Adrenal gland (tissue), 12 donors: ENCODE measurements around the gene MC1R. TPM values are rescaled to one million over a fixed set of nuclear protein-coding genes. Genes with fewer than 3 reads are reported as not detected.
A peak's percentile ranks its signal among the peaks of the same experiment; 100 is the strongest.

ENCODE experiments used
- DNase-seq, 7 donors: peaks; one replicate each; pipeline ENCODE4 v3.0.0-alpha.2; 2019 to 2020
- H3K27ac ChIP-seq, 5 donors: fragments of 200-600 bp; sonication (generic) in 4 of 5; 1 replicate in 3 of 5; 2 replicates in 2 of 5; pipeline versions ENCODE4 v1.5.1 to v1.8.0; 2016 to 2020; ENCODE audit warnings: mild to moderate bottlenecking in 1 of 5
- H3K27me3 ChIP-seq: fragments of 200-600 bp; 2 replicates; pipeline ENCODE4 v1.8.0; 2021
- H3K36me3 ChIP-seq, 2 donors: fragments of 200-600 bp; replicated peaks in 1 of 2; 1 replicate in 1 of 2; 2 replicates in 1 of 2; pipeline versions ENCODE4 v1.5.1 to v1.8.0; 2018 to 2022
- H3K4me1 ChIP-seq, 2 donors: fragments of 200-600 bp; replicated peaks in 1 of 2; 1 replicate in 1 of 2; 2 replicates in 1 of 2; pipeline versions ENCODE4 v1.5.1 to v1.8.0; 2018 to 2021
- H3K4me3 ChIP-seq, 4 donors: fragments of 200-600 bp; sonication (generic) in 3 of 4; one replicate each; pipeline ENCODE4 v1.5.1; 2016 to 2018
- H3K9me3 ChIP-seq, 3 donors: fragments of 200-600 bp; sonication (generic) in 1 of 3; replicated peaks in 1 of 3; 1 replicate in 2 of 3; 2 replicates in 1 of 3; pipeline versions ENCODE4 v1.5.1 to v1.8.0; 2016 to 2021
- POLR2A ChIP-seq, 2 donors: fragments of 450-650 bp; IDR thresholded peaks; one replicate each; pipeline ENCODE4 v1.6.1; 2017; ENCODE audit warnings: antibody characterized with exemption in 2 of 2, mild to moderate bottlenecking in 2 of 2, moderate library complexity in 1 of 2
- WGBS, 4 donors: extraction: QIAGEN DNeasy Blood & Tissue Kit in 2 of 4; methylation state at CpG; one replicate each; pipeline versions ENCODE4 v1.1.5 to v1.1.7; 2013 to 2017; 5-methylcytosine and 5-hydroxymethylcytosine counted together
- intact Hi-C, 2 donors: fragments of 100-400 bp; cut with DNase I; formaldehyde crosslinking; loops; one replicate each; pipeline versions ENCODE4 v1.14.1 to v1.15.0; 2022 to 2023
- polyA plus RNA-seq, 3 donors: library from polyadenylated mRNA; stranded (reverse); fragments of 200-250 nt in 2 of 3; fragments of 350-450 nt in 1 of 3; fragmentation: Illumina TruSeq in 1 of 3; extraction: RNeasy Lipid Tissue Mini Kit (QIAGEN cat#74804) in 1 of 3; gene quantifications; one replicate each; pipeline ENCODE4 v1.2.3, GENCODE V29; 2013 to 2014
- total RNA-seq, 9 donors: library from RNA; depleted of rRNA in 4 of 9; stranded (reverse); fragments of >200 nt in 4 of 9; fragments of 120-200 nt in 1 of 9; fragmentation: NEBNext Ultra II Directional in 1 of 9; extraction: Animal tissue kit (Norgen Biotek cat#: 25700) in 1 of 9; gene quantifications; one replicate each; pipeline versions ENCODE4 v1.1.0 to v1.2.4, GENCODE V29; 2013 to 2023
- TF ChIP-seq, protein P1 (sequence below), 6 experiments: fragments of 450-650 bp in 4 of 6; fragments of 200-600 bp in 2 of 6; sonication (generic) in 1 of 6; IDR thresholded peaks; 1 replicate in 5 of 6; 2 replicates in 1 of 6; pipeline versions ENCODE4 v1.5.1 to v1.8.0; 2016 to 2021; ENCODE audit warnings: antibody characterized with exemption in 6 of 6, mild to moderate bottlenecking in 2 of 6, moderate library complexity in 1 of 6
- donor health status: healthy with polysubstance abuse.
- donor health status: Bipolar disorder and iron deficiency.
- donor health status: DM: yes; HTN: yes; CAD: no.
- donor health status: DM: no; HTN: no; CAD: no.
- donor health status: DM: no; HTN: no; CAD: no.
- donor health status: DM: yes; HTN: yes; CAD: no.

MC1R gene
- total and polyA plus RNA-seq, 12 donors: 0.55 to 20.4 (median 6.2) TPM

GRCh38 chr16:89923640-89924296 is 5.1 kb downstream of the MC1R start:
- no peaks in the 10 kb centered on the region for H3K9me3 ChIP-seq
- H3K27ac ChIP-seq: peak overlapping the region in 2 of 5 donors; percentile 97 to 99
- TF ChIP-seq, protein P1, sequence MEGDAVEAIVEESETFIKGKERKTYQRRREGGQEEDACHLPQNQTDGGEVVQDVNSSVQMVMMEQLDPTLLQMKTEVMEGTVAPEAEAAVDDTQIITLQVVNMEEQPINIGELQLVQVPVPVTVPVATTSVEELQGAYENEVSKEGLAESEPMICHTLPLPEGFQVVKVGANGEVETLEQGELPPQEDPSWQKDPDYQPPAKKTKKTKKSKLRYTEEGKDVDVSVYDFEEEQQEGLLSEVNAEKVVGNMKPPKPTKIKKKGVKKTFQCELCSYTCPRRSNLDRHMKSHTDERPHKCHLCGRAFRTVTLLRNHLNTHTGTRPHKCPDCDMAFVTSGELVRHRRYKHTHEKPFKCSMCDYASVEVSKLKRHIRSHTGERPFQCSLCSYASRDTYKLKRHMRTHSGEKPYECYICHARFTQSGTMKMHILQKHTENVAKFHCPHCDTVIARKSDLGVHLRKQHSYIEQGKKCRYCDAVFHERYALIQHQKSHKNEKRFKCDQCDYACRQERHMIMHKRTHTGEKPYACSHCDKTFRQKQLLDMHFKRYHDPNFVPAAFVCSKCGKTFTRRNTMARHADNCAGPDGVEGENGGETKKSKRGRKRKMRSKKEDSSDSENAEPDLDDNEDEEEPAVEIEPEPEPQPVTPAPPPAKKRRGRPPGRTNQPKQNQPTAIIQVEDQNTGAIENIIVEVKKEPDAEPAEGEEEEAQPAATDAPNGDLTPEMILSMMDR (IDR thresholded peaks at IDR 0.05): no peak
- no peak for TF ChIP-seq POLR2A (IDR thresholded peaks at IDR 0.05)
- DNase-seq: peak in 5 of 7 donors; percentile 36 to 62 (median 57)
- WGBS, 4 donors: 0 to 5% (median 3%) methylated on average over 6 to 41 of the region's 41 CpGs
- H3K4me3 ChIP-seq: peak overlapping the region in 1 of 4 donors; percentile 67
- no peaks in the 10 kb centered on the region for H3K36me3 ChIP-seq
- peaks cover 25 to 59% of the 10 kb centered on the region in 2 donors for H3K4me1 ChIP-seq
- no peaks in the 10 kb centered on the region for H3K27me3 ChIP-seq
- intact Hi-C loops: no loop called here

- no peaks in the 10 kb centered on the region for H3K36me3 ChIP-seq
- no peaks in the 10 kb centered on the region for H3K27me3 ChIP-seq
- H3K27ac ChIP-seq: no peak overlapping the region
- 8 to 14% (median 11%) methylated on average over 9 to 14 of the region's 14 CpGs for WGBS, 4 donors
- peaks cover 25 to 56% of the 10 kb centered on the region in 2 donors for H3K4me1 ChIP-seq
- peak in 5 of 7 donors; percentile 35 to 54 (median 42) for DNase-seq
- intact Hi-C loops: no loop called here
- peak overlapping the region in 1 of 4 donors; percentile 67 for H3K4me3 ChIP-seq
- TF ChIP-seq, protein P1 (IDR thresholded peaks at IDR 0.05): no peak
- no peak for TF ChIP-seq POLR2A (IDR thresholded peaks at IDR 0.05)
- no peaks in the 10 kb centered on the region for H3K9me3 ChIP-seq
Measured at GRCh38 chr16:89924297-89924924, 5.7 kb downstream of the MC1R start.

DNA sequence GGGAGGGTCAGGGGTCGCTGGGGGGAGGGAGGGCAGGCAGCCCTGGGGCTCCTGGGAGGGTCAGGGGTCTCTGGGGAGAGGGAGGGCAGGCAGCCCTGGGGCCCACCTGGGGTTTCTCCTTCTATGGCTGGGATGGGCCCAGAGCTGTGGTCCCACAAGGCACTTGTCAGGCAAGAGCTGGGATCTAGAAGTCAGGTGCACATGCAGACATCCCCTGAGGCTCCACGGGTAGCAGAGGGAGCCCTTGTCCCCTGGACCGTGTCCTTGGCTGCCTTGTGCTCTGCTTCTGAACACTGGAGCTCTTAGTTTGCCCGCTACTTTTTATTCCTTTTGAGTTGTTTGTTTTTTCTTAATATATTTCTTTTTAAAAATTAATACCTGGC is 6.3 kb downstream of the MC1R start:
- peaks cover 25 to 56% of the 10 kb centered on the region in 2 donors for H3K4me1 ChIP-seq
- no peak overlapping the region for H3K27ac ChIP-seq
- intact Hi-C loops: no loop called here
- H3K27me3 ChIP-seq: no peaks in the 10 kb centered on the region
- no peak overlapping the region for H3K4me3 ChIP-seq
- no peaks in the 10 kb centered on the region for H3K36me3 ChIP-seq
- 22 to 43% (median 32%) methylated on average over 3 to 4 of the region's 4 CpGs for WGBS, 4 donors
- DNase-seq: peak in 1 of 7 donors; percentile 11
- H3K9me3 ChIP-seq: no peaks in the 10 kb centered on the region
- TF ChIP-seq POLR2A (IDR thresholded peaks at IDR 0.05): no peak
- TF ChIP-seq, protein P1 (IDR thresholded peaks at IDR 0.05): no peak

DNA sequence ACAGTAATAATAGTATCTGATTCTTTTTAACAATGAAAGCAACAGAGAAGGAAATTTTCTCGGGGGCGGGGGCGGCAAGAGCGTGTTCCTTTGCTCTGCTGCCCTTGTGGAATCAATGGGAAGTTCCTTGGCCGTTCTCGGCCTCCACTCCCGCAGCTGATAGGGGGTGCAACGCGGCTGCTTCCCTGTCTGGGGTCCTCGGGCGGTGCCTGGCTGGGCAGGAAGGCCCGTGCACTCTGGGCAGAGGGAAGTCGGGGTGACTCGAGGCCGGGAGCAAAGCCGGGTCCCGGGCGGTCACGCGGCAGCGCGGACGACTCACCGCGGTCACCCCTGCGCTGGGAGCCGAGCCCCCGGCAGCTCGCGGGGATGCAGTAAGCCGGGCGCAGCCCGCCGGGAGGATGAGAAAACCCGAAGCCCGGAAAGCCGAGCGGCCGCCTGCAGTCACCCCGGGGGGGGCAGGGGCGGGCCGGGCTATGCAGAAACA is 7.0 kb downstream of the MC1R start:
- Histone ChIP-seq H3K27ac (peak overlapping the region in 1 of 5 donors; percentile 19), H3K36me3 (no peaks in the 10 kb centered on the region), H3K9me3 (no peaks in the 10 kb centered on the region), H3K4me3 (peak overlapping the region in 1 of 4 donors; percentile 66), H3K4me1 (peaks cover 25 to 55% of the 10 kb centered on the region in 2 donors), H3K27me3 (no peaks in the 10 kb centered on the region)
- 2 to 18% (median 4%) methylated on average over 5 to 42 of the region's 42 CpGs for WGBS, 4 donors
- TF ChIP-seq POLR2A (IDR thresholded peaks at IDR 0.05): no peak
- TF ChIP-seq, protein P1 (IDR thresholded peaks at IDR 0.05): peak in 1 of 6 experiments; percentile 5
- intact Hi-C loops: no loop called here
- no peak for DNase-seq
